ENCODE results near the gene ADAMTS3. TPM values are rescaled to one million over a fixed set of nuclear protein-coding genes. Genes with fewer than 3 reads are reported as not detected.

The ADAMTS3 gene
- under 1 TPM; 0.11 to 0.18 (median 0.15) TPM for total RNA-seq

DNA sequence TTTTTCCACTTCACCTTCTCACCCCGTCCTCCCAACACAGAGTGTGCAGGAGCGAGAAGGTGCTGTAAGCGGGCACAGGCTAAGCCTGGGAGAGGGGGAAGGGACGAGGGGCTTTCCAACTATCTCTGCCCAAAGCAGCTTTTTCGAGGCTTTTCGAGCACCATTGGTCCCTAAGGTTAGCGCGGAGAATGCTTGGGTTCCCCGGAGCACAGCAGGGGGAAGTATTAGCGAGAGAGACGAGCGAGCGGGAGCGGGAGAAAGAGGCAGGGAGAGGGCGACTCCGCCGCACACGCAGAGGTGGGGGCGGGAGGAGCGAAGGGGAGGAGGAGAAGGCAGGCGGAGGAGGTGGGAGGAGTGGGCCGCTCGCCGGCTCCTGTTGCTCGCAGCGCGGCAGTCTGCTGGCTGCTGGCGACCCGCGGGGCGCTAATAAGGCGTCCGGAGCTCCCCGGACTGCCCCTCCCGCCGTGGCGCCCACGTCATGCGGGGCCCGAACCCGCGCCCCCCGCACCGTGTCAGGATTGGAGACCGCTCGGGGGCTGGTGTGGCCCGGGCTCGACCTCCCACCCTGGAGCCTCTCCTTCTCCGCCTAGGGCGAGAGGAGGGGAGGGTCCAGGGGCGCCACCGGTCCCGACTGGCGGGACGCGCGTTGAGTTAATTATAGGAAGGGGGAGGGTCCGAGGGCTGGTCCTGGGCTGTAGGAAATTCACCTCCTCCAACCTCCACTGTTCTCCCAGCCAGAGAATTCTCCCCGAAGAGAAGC is at the start of gene ADAMTS3:
ADAMTS3 (minus strand) TSS at position 263 of the 760 bp plus-strand sequence. CDS start 459 bp downstream, outside the sequence.
- DNase-seq = no peak
- peak; percentile 36 to 47 for ATAC-seq
- Mint-ChIP-seq H3K27me3 (ENCODE audit: low read depth) (peaks cover 47% of the 10 kb centered on the region), H3K36me3 (ENCODE audit: insufficient read depth) (no peaks in the 10 kb centered on the region), H3K4me3 (peak within 1 kb of the TSS; percentile 68), H3K4me1 (ENCODE audit: low read depth) (peaks cover 12% of the 10 kb centered on the region), H3K9me3 (no peaks in the 10 kb centered on the region)

DNA sequence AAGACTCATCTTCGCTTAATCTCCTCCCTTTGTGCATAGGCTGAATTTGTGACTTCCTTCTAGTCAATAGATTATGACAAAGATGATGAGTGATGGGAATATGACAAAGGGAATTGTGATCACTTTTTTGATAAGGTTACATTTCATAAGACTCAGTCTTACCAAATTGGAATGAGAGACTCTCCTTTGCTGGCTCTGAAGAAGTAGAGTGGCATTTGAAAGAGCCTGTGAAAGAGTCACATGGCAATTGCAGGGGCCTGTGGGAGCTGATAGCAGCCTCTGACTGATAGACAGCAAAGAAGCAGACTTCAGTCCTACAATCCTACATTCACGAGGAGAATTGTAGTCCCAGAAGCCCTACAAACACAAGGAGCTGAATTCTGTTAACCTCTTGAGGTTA is 44.9 kb upstream of the ADAMTS3 start:
- DNase-seq = no peak
- Mint-ChIP-seq H3K4me1 (ENCODE audit: low read depth) (no peaks in the 10 kb centered on the region), H3K27me3 (ENCODE audit: low read depth) (peaks cover 3% of the 10 kb centered on the region), H3K9me3 (no peaks in the 10 kb centered on the region), H3K4me3 (no peak overlapping the region), H3K36me3 (ENCODE audit: insufficient read depth) (no peaks in the 10 kb centered on the region)
- ATAC-seq = no peak

DNA sequence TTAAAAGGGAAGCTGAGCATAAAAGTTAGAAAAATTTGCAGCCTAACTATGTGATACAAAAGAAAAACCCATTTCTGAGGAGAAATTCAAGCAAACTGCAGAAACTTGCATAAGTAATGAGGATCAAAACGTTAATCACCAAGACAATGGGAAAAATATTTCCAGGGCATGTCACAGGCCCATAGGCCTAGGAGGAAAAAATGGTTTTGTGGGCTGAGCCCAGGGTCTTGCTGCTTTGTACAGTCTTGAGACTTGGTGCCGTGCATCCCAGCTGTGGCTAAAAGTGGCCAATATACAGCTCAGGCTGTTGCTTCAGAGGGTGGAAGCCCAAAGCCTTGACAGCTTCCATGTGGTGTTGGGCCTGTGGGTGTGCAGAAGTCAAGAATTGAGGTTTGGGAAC is 37.7 kb upstream of the ADAMTS3 start:
- no peak for DNase-seq
- Mint-ChIP-seq H3K9me3 (peaks cover 10% of the 10 kb centered on the region), H3K36me3 (ENCODE audit: insufficient read depth) (no peaks in the 10 kb centered on the region), H3K4me1 (ENCODE audit: low read depth) (no peaks in the 10 kb centered on the region), H3K27me3 (ENCODE audit: low read depth) (peaks cover 3% of the 10 kb centered on the region), H3K4me3 (no peak overlapping the region)
- no peak for ATAC-seq

DNA sequence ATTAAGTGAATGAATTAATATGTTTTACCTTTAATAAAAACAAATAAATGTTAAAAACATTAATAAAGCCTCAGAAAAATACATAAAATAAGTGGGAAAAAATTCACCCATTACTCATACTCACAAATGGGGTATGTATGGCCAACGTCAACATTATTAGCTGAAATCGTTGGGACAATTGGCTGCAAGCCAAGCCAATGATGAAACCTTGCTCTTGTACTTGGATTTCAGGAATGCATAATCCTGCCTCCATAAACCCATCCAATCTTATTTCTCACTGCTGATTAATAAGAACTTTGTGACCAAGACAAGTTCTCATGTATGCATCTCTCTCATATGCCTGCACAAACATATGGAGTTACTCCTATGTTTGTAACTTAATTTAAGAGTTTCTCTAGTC is 35.3 kb upstream of the ADAMTS3 start:
- Mint-ChIP-seq H3K36me3 (ENCODE audit: insufficient read depth) (no peaks in the 10 kb centered on the region), H3K4me3 (no peak overlapping the region), H3K9me3 (peaks cover 13% of the 10 kb centered on the region), H3K27me3 (ENCODE audit: low read depth) (no peaks in the 10 kb centered on the region), H3K4me1 (ENCODE audit: low read depth) (no peaks in the 10 kb centered on the region)
- DNase-seq (no peak), ATAC-seq (no peak)

DNA sequence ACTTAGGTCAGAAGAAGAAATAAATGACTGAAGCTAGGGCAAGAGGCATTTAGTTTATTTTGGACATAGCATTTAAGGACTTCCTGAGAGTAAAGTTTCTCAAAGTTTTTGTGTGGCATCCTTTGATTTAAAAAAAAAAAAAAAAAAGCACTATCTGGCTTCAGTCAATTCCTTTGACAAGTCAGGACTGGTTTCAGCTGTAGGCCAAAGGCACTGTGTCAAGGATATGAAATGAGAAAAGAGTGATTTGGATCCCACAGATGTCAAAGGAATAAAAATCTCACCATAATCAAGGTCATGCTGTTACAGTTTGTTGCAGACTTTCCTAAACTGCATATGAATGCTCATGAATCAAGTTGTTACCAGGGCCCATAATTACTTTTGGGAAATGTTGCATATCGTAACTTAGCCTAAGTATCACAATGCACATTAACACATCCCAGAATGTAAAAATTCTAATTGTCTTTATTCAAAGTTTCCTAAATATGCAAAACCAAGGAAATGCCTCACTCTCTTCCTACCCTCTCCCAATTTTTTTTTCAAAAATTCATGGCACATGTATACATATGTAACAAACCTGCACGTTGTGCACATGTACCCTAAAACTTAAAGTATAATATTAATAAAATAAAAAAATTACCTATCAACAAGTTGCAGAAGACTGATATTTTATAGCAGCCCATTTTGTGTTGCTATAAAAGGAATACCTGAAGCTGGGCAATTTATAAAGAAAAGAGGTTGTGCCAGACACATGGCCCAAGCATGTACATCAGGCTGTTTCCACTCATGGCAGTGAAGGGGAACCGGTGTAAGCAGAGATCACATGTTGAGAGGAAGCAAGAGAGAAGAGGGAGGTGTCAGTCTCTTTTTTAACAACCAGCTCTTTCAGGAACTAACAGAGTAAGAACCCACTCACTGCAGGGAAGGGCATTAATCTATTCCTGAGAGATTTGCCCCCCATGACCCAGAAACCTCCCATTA is 33.7 kb upstream of the ADAMTS3 start:
- Mint-ChIP-seq H3K27me3 (ENCODE audit: low read depth) (no peaks in the 10 kb centered on the region), H3K36me3 (ENCODE audit: insufficient read depth) (no peaks in the 10 kb centered on the region), H3K9me3 (peaks cover 13% of the 10 kb centered on the region), H3K4me3 (no peak overlapping the region), H3K4me1 (ENCODE audit: low read depth) (no peaks in the 10 kb centered on the region)
- no peak for DNase-seq
- ATAC-seq = no peak

DNA sequence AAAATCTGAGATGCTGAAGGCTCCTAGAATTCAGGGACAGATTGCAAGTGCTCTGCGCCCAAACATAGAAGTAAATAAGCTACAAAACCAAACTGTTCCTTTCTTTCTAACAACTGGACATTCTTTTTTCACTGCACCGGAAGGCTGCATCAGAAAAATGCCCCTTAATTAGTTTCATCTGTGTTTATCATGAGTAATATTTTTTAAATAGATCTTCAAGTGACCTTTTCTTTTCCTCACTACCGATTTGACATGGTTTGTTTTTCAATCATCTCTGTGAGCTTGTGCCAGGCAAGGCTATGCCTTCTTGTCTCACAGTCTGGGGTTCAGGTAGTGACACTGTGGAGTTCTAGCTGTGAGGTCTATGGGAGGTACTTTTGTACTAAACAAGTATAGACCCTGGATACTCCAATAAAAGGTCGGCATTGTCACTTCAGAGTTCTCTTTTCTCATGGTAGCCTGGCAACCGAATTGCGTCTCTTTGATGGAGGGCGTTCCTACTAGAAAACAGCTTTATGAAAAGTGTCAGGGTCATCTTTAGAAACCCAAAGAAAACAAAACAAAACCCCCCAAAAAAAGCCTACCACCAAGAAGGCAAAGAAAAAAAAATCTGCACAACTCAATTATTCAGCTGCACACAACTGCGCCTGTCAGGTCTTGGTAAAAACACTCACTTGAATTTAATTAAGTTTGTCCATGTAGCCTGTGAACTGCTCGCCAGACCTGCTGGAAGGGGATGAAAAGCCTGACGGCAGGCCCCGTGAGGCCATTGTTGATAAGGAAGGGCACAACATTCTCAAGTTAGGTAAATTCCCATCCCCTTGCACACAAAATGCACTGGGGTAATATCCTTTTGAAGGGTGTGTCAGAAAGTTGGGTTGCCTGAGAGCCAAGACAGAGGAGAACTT is 22.8 kb upstream of the ADAMTS3 start:
- H3K4me3 Mint-ChIP-seq = no peak overlapping the region
- no peaks in the 10 kb centered on the region for H3K4me1 Mint-ChIP-seq (ENCODE audit: low read depth)
- ATAC-seq (no peak), DNase-seq (no peak)
- H3K9me3 Mint-ChIP-seq = peaks cover 6% of the 10 kb centered on the region
- H3K36me3 Mint-ChIP-seq (ENCODE audit: insufficient read depth) = no peaks in the 10 kb centered on the region
- H3K27me3 Mint-ChIP-seq (ENCODE audit: low read depth) = no peaks in the 10 kb centered on the region

DNA sequence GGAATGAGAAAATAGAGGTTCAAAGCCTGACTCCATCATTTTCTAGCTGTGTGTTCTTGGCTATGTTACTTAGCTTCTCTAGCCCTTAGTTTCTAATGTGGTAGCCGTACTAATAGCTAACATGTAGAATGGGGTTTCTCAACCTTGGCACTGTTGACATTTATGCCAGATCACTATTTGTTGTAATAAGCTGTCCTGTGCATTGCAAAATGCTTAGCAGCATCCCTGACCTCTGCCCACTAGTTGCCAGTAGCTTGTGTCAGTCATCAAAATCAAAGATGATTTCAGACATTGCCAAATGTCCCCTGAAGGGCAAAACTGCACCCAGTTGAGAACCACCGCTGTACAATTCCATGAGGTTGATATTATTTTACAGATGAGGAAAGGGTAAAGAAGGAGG is 18.3 kb upstream of the ADAMTS3 start:
- Mint-ChIP-seq H3K4me1 (ENCODE audit: low read depth) (no peaks in the 10 kb centered on the region), H3K27me3 (ENCODE audit: low read depth) (no peaks in the 10 kb centered on the region), H3K4me3 (no peak overlapping the region), H3K9me3 (no peaks in the 10 kb centered on the region), H3K36me3 (ENCODE audit: insufficient read depth) (no peaks in the 10 kb centered on the region)
- DNase-seq = no peak
- ATAC-seq = no peak

DNA sequence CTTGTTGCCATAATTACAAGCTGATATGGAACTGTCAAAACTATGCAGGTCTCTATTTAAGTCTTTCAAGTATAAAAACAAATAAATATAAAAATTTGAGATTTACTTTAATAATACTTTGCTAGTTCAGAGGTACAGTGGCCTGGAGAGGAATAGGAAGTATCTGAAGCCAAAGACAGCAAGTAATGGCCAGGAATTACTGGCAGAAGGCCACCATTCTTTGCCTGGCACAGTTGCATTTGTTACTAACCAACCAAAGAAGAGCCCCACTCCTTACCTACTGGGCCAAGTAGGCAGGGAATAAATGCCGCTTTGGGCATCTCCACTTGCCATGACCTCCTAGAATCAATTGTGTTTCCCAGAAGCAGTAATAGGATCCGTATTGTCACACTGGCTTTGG is 13.8 kb upstream of the ADAMTS3 start:
- no peaks in the 10 kb centered on the region for H3K36me3 Mint-ChIP-seq (ENCODE audit: insufficient read depth)
- ATAC-seq = no peak
- H3K9me3 Mint-ChIP-seq = no peaks in the 10 kb centered on the region
- no peak for DNase-seq
- H3K4me1 Mint-ChIP-seq (ENCODE audit: low read depth) = no peaks in the 10 kb centered on the region
- H3K4me3 Mint-ChIP-seq = no peak overlapping the region
- no peaks in the 10 kb centered on the region for H3K27me3 Mint-ChIP-seq (ENCODE audit: low read depth)

DNA sequence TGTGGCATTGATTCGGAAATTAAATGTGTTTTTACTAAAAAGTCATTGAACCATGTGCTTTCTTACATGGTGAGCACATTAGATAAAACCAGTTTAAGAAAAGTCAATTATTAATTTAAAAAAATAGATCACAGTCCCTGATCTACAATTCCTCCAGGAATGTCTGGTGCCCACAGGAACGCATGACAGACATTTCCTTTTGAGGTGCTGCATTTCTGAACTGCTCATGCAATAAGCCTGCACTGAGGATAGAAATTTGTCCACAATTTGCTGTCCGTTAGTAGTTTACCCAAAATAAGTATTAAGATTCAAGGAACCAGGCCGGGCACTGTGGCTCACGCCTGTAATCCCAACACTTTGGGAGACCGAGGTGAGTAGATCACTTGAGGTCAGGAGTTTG is 8.2 kb upstream of the ADAMTS3 start:
- H3K4me1 Mint-ChIP-seq (ENCODE audit: low read depth) = no peaks in the 10 kb centered on the region
- DNase-seq (no peak), ATAC-seq (no peak)
- H3K36me3 Mint-ChIP-seq (ENCODE audit: insufficient read depth) = no peaks in the 10 kb centered on the region
- peaks cover 5% of the 10 kb centered on the region for H3K27me3 Mint-ChIP-seq (ENCODE audit: low read depth)
- no peak overlapping the region for H3K4me3 Mint-ChIP-seq
- H3K9me3 Mint-ChIP-seq = no peaks in the 10 kb centered on the region

DNA sequence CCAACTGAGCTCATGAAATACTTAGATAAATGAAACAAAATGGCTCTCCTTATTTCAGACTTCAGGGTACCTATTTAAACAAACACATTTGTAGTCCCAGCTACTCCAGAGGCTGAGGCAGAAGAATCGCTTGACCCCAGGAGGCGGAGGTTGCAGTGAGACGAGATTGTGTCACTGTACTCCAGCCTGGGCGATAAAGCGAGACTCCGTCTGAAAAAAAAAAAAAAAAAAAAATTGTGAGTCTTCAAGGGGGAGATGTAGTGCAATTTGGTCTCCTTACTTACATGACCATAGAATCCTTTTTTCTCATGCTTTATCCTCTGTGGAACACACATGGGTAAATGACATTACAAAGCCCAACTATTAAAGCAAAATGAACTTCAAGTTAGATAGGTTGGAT is 2.3 kb upstream of the ADAMTS3 start:
- peaks cover 40% of the 10 kb centered on the region for H3K27me3 Mint-ChIP-seq (ENCODE audit: low read depth)
- no peaks in the 10 kb centered on the region for H3K36me3 Mint-ChIP-seq (ENCODE audit: insufficient read depth)
- no peaks in the 10 kb centered on the region for H3K9me3 Mint-ChIP-seq
- DNase-seq (no peak), ATAC-seq (no peak)
- peaks cover 12% of the 10 kb centered on the region for H3K4me1 Mint-ChIP-seq (ENCODE audit: low read depth)
- H3K4me3 Mint-ChIP-seq = no peak overlapping the region

DNA sequence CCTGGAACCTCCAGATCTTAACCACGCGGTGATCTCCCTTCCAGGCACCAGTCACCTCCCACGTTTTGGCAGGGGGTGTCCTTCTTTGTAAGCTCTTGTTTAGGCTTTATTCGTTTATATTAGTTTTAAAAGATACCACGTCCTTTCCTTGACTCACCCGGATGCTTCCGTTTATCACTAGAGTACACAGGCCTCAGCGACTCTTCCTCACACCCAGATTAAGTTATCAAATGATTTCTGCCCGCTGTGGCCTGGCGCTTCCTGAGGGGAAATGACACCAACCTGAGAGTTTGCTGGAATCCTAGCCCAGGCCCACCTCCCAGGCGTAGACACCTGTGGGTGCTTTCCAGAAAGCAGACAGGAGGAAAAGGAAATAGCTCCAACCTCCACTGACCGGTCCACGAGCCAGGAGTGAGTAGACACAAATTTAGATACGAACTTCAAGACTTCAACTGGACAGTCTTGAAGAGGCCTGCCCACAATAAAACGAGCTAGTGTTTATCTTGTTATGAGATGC is 756 bp upstream of the ADAMTS3 start:
- DNase-seq (no peak), ATAC-seq (no peak)
- Mint-ChIP-seq H3K36me3 (ENCODE audit: insufficient read depth) (no peaks in the 10 kb centered on the region), H3K9me3 (no peaks in the 10 kb centered on the region), H3K4me1 (ENCODE audit: low read depth) (peaks cover 12% of the 10 kb centered on the region), H3K27me3 (ENCODE audit: low read depth) (peaks cover 45% of the 10 kb centered on the region), H3K4me3 (no peak overlapping the region)

DNA sequence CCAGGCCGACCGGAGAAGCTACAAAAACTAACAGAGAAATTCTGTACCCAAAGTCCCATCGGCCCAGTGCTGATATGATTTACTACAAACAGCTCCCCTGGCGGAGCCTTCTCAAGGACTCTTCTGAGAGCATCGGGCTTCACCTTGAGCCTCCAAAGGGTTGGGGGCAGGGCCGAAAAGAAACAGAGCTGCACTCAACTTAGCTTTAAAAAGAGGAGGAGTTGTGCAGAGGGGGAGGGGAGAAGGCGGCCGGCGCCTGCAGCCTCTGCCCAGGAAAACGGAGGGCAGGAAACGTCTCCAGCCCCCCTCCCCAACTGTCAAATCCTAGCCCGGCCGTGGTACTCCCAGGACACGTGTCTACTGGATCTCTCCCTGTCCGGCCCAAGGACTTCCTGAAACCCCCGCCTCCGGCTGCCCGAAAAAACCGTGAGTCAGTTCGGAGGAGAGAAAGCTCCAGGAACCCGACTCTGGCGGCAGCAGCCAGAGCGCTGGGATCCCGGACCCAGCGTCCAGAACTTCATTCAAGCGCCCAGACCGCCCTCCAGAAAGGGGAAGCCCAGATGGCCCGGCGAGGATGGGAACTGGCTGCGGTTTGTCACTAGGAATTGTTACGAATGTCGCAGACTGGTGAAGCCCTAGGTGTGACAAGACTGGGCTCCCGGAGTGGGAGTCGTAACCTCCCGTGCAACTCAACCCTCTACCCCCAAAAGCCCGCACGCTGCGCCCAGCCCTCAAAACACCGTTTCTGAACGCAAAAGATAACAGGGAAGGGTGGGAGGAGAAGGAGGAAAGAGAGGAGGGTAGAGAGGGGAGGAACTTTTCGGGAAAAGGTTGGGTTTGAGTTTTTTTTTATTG is 973 bp downstream of the ADAMTS3 start:
- Mint-ChIP-seq H3K27me3 (ENCODE audit: low read depth) (peaks cover 48% of the 10 kb centered on the region), H3K9me3 (no peaks in the 10 kb centered on the region), H3K36me3 (ENCODE audit: insufficient read depth) (no peaks in the 10 kb centered on the region), H3K4me3 (peak overlapping the region; percentile 31), H3K4me1 (ENCODE audit: low read depth) (peaks cover 12% of the 10 kb centered on the region)
- ATAC-seq (peak; percentile 55 to 69), DNase-seq (no peak)

DNA sequence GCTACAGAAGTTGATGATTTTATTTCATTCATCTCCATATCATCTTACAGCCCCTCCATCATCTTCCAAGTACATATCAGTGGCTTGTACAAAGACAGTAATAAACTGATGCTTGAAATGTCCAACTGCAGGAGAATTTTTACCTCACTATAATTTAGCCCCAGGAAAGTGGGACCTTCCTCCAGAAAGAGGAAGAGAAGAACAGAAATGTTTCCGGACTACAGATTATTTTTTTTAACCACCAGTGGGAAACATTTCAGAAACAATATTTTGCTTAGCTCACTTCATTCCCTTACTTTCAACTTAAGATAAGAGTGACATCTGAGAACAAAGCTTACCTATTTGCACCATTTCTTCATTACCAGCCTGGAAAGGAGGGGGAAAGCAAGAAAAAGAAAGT is 2.0 kb downstream of the ADAMTS3 start:
- DNase-seq = no peak
- ATAC-seq = no peak
- no peaks in the 10 kb centered on the region for H3K36me3 Mint-ChIP-seq (ENCODE audit: insufficient read depth)
- no peak overlapping the region for H3K4me3 Mint-ChIP-seq
- peaks cover 12% of the 10 kb centered on the region for H3K4me1 Mint-ChIP-seq (ENCODE audit: low read depth)
- peaks cover 44% of the 10 kb centered on the region for H3K27me3 Mint-ChIP-seq (ENCODE audit: low read depth)
- no peaks in the 10 kb centered on the region for H3K9me3 Mint-ChIP-seq

Measured in activated T-cell treated with anti-CD3 and anti-CD28 coated beads, Interleukin-2, amount 50 U/mL, for 4 hours (primary cell).